HepG2 (cell line): Measurements from ENCODE around the gene ABCC8. TPM values are rescaled to one million over a fixed set of nuclear protein-coding genes. Genes with fewer than 3 reads are reported as not detected.

Experiments used
- ATAC-seq: fragments of 200-7000 bp; cut with Tn5 transposase; 3 replicates; pipeline ENCODE4 v1.9.1; 2020; ENCODE audit warnings: mild to moderate bottlenecking, moderate library complexity
- BruUV-seq: library from RNA; stranded (reverse); fragments of 400-500 nt; replicated peaks from 2 replicates; lab custom pipeline; 2021; lab: Mats Ljungman, UMichigan
- CTCF ChIA-PET: fragments of 300-600 bp; formaldehyde crosslinking; extraction: SDS; loops from one replicate; lab custom pipeline; 2021; ENCODE audit warnings: low total read pairs, inconsistent platforms, low intra/inter-chr PET ratio; lab: Yijun Ruan, JAX
- POLR2A ChIA-PET: fragments of 350-600 bp; sonication (Branson Sonifier 250); formaldehyde crosslinking; loops from one replicate; lab custom pipeline; 2020; ENCODE audit warnings: antibody characterized with exemption, inconsistent platforms; lab: Yijun Ruan, JAX
- DNase-seq: peaks from one replicate; pipeline ENCODE4 v3.0.0-alpha.2; 2015; ENCODE audit warnings: low spot score
- FAIRE-seq: peaks from 3 replicates; lab custom pipeline; 2011; peaks lifted over from hg19 to GRCh38; lab: Jason Lieb, UNC
- H2AFZ ChIP-seq: one replicate; pipeline ENCODE4 v1.6.1; 2011; ENCODE audit warnings: low read length, inconsistent platforms
- H3K27ac ChIP-seq: fragments of 300-600 bp; 3 replicates; pipeline ENCODE4 v1.8.0; 2011; ENCODE audit warnings: mixed run types, mild to moderate bottlenecking, mixed read lengths, low read length, inconsistent platforms; ENCODE audit not compliant: insufficient read depth; ENCODE audit errors: extremely low read length
- H3K27me3 ChIP-seq, 2 experiments: fragments of 200-600 bp in 1 of 2; 2 replicates in 1 of 2; 3 replicates in 1 of 2; pipeline versions ENCODE4 v1.6.0 to v1.8.0; 2011; ENCODE audit warnings: low read length in 2 of 2, mild to moderate bottlenecking in 2 of 2, moderate library complexity in 2 of 2, inconsistent platforms in 1 of 2; ENCODE audit not compliant: insufficient read depth in 2 of 2, control insufficient read depth in 1 of 2
- H3K36me3 ChIP-seq, 2 experiments: fragments of 200-600 bp in 1 of 2; replicated peaks in 1 of 2; 2 replicates in 1 of 2; 3 replicates in 1 of 2; pipeline versions ENCODE4 v1.5.1 to v1.8.0; 2011; ENCODE audit warnings: low read length in 2 of 2, inconsistent platforms in 1 of 2; ENCODE audit not compliant: insufficient read depth in 2 of 2, control insufficient read depth in 1 of 2
- H3K4me1 ChIP-seq: 2 replicates; pipeline ENCODE4 v1.5.1; 2012; ENCODE audit warnings: low read length, inconsistent platforms; ENCODE audit not compliant: insufficient read depth
- H3K4me2 ChIP-seq: 2 replicates; pipeline ENCODE4 v1.6.0; 2011; ENCODE audit warnings: low read depth, low read length, inconsistent platforms
- H3K4me3 ChIP-seq, 3 experiments: fragments of 200-600 bp in 1 of 3; sonication (generic), shearing (Covaris generic) in 1 of 3; replicated peaks in 1 of 3; 2 replicates each; pipeline ENCODE4 v1.5.1; 2011 to 2016; ENCODE audit warnings: low read length in 3 of 3, inconsistent platforms in 2 of 3, low read depth in 2 of 3, mild to moderate bottlenecking in 2 of 3, control low read depth in 1 of 3, mixed read lengths in 1 of 3; ENCODE audit not compliant: insufficient read depth in 1 of 3
- H3K79me2 ChIP-seq: one replicate; pipeline ENCODE4 v1.6.1; 2011; ENCODE audit warnings: low read length, inconsistent platforms; ENCODE audit not compliant: insufficient read depth
- H3K9ac ChIP-seq: 2 replicates; pipeline ENCODE4 v1.6.0; 2011; ENCODE audit warnings: mild to moderate bottlenecking, low read depth, low read length, inconsistent platforms; ENCODE audit not compliant: insufficient read depth
- H3K9me3 ChIP-seq: 2 replicates; pipeline ENCODE4 v1.5.1; 2012; ENCODE audit warnings: mild to moderate bottlenecking, low read length
- H4K20me1 ChIP-seq: 2 replicates; pipeline ENCODE4 v1.6.0; 2011; ENCODE audit warnings: inconsistent platforms, mild to moderate bottlenecking, low read length, moderate library complexity; ENCODE audit not compliant: insufficient read depth
- DNMT3B ChIP-seq: conservative IDR thresholded peaks from 2 replicates; pipeline ENCODE4 v1.6.1; 2016; ENCODE audit warnings: missing biosample characterization, control low read depth
- MTA3 ChIP-seq: sonication (generic); formaldehyde crosslinking; IDR thresholded peaks from 2 replicates; pipeline ENCODE4 v1.4.0; 2020; ENCODE audit warnings: missing genetic modification reagents
- SP5 ChIP-seq: IDR thresholded peaks from 2 replicates; pipeline ENCODE4 v1.6.1; 2016; ENCODE audit warnings: low read depth, borderline replicate concordance
- ZIK1 ChIP-seq: sonication (generic); formaldehyde crosslinking; IDR thresholded peaks from 2 replicates; pipeline ENCODE4 v1.5.0; 2020; ENCODE audit warnings: mild to moderate bottlenecking, low read depth, missing genetic modification reagents, borderline replicate concordance
- ZNF546 ChIP-seq: sonication (generic); formaldehyde crosslinking; conservative IDR thresholded peaks from 2 replicates; pipeline ENCODE4 v1.8.1; 2023; ENCODE audit warnings: mild to moderate bottlenecking, missing genetic modification reagents
- ZNF766 ChIP-seq: sonication (generic); formaldehyde crosslinking; IDR thresholded peaks from 2 replicates; pipeline ENCODE4 v1.5.0; 2020; ENCODE audit warnings: missing genetic modification reagents, borderline replicate concordance
- WGBS: methylation state at CpG from one replicate; pipeline ENCODE4 v1.1.6; 2017; ENCODE audit warnings: low lambda C conversion rate; 5-methylcytosine and 5-hydroxymethylcytosine counted together
- in situ Hi-C: cut with HindIII; loops from 2 replicates; pipeline ENCODE4 v1.10.0; 2017; ENCODE audit warnings: low pct_unique_long_range_greater_than_20kb; ENCODE audit not compliant: extremely low pct_ligation_motif_present
- intact Hi-C: fragments of 100-400 bp; cut with micrococcal nuclease; formaldehyde crosslinking; loops from one replicate; pipeline ENCODE4 v1.10.0; 2022; ENCODE audit not compliant: unreplicated experiment
- polyA plus RNA-seq, 8 experiments: library from polyadenylated mRNA; depleted of rRNA in 3 of 8; stranded (reverse) in 7 of 8; unstranded in 1 of 8; fragments of >200 nt; fragmentation: Illumina TruSeq in 4 of 8; extraction: Trizol in 4 of 8; gene quantifications; 2 replicates each; pipeline versions ENCODE4 v1.2.1 to v1.2.3, GENCODE V29; 2011 to 2016; ENCODE audit warnings: low read depth in 4 of 8, missing spikeins in 1 of 8, mixed read lengths in 1 of 8; ENCODE audit not compliant: insufficient read depth in 1 of 8
- total RNA-seq, 5 experiments: library from RNA; depleted of rRNA; stranded (reverse); fragments of >200 nt; fragmentation: Illumina TruSeq; extraction: Trizol; gene quantifications; 2 replicates each; pipeline ENCODE4 v1.2.3, GENCODE V29; 2016; ENCODE audit warnings: low read depth in 1 of 5
- TF ChIP-seq, protein P1 (sequence below): IDR thresholded peaks from 2 replicates; pipeline ENCODE4 v1.6.1; 2016; ENCODE audit warnings: low read depth
- TF ChIP-seq, protein P2 (sequence below): sonication (generic); formaldehyde crosslinking; IDR thresholded peaks from 2 replicates; pipeline ENCODE4 v1.9.0; 2021; ENCODE audit warnings: missing genetic modification reagents, borderline replicate concordance
- TF ChIP-seq, protein P3 (sequence below): IDR thresholded peaks from 2 replicates; pipeline ENCODE4 v1.6.1; 2016; ENCODE audit warnings: missing biosample characterization, missing genetic modification reagents, low read depth

The ABCC8 gene
- total and polyA plus RNA-seq, 2 of the 13 experiments (the other 11 are each of a cell fraction or from before 2014, with no cell fraction given) = not detected

DNA sequence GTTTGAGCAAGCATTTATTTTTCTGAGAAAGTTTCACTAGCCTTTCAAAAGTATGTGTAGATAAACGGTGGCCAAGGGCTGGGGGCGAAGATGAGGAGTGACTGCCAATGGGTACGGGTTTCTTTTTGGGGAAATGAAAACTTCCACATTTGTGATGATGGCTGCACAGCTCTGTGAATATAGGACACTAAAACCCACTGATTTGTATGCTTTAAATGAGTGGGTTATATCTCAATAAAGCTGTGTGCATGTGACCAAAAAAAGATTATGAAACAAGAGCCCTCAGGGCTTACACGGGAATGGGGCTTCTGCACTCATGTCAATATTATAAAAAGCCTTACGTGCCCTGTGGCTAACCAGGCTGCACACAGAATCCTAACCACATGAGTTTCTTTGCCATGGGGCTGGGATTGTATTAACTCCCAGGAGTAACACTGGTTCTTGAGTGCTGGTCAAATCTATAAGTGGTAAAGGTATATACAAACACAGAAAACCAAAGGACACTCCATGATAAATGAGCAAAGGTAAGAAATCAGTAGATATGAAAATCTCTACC, 31.3 kb downstream of the ABCC8 start:
- CTCF ChIA-PET = no interaction called here
- ATAC-seq = no peak

More for the DNA sequence above, 31.3 kb downstream of the ABCC8 start:
- H3K27me3 ChIP-seq = peaks cover 2 to 20% of the 10 kb centered on the region in 2 experiments; a peak in 4 of 5 replicates
- peaks cover 5% of the 10 kb centered on the region; the same call in 1 of the 2 replicates for H4K20me1 ChIP-seq
- H3K4me1 ChIP-seq = no peaks in the 10 kb centered on the region
- TF ChIP-seq, protein P1, sequence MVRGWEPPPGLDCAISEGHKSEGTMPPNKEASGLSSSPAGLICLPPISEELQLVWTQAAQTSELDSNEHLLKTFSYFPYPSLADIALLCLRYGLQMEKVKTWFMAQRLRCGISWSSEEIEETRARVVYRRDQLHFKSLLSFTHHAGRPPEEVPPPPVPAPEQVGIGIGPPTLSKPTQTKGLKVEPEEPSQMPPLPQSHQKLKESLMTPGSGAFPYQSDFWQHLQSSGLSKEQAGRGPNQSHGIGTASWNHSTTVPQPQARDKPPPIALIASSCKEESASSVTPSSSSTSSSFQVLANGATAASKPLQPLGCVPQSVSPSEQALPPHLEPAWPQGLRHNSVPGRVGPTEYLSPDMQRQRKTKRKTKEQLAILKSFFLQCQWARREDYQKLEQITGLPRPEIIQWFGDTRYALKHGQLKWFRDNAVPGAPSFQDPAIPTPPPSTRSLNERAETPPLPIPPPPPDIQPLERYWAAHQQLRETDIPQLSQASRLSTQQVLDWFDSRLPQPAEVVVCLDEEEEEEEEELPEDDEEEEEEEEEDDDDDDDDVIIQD (CRISPR knock-in tag) = no peak
- no peak for TF ChIP-seq DNMT3B (CRISPR knock-in tag)
- TF ChIP-seq ZNF546 (CRISPR knock-in tag) = no peak
- TF ChIP-seq, protein P2, sequence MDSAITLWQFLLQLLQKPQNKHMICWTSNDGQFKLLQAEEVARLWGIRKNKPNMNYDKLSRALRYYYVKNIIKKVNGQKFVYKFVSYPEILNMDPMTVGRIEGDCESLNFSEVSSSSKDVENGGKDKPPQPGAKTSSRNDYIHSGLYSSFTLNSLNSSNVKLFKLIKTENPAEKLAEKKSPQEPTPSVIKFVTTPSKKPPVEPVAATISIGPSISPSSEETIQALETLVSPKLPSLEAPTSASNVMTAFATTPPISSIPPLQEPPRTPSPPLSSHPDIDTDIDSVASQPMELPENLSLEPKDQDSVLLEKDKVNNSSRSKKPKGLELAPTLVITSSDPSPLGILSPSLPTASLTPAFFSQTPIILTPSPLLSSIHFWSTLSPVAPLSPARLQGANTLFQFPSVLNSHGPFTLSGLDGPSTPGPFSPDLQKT (CRISPR knock-in tag) = no peak
- TF ChIP-seq ZNF766 = no peak
- no peak for TF ChIP-seq SP5 (CRISPR knock-in tag)
- TF ChIP-seq, protein P3, sequence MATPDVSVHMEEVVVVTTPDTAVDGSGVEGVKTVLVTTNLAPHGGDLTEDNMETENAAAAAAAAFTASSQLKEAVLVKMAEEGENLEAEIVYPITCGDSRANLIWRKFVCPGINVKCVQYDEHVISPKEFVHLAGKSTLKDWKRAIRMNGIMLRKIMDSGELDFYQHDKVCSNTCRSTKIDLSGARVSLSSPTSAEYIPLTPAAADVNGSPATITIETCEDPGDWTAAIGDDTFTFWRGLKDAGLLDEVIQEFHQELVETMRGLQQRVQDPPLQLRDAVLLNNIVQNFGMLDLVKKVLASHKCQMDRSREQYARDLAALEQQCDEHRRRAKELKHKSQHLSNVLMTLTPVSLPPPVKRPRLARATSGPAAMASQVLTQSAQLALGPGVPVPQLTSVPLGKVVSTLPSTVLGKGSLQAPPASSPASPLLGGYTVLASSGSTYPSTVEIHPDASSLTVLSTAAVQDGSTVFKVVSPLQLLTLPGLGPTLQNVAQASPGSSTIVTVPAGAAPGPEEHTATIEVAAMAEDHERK (CRISPR knock-in tag) = no peak
- no peak for TF ChIP-seq ZIK1
- TF ChIP-seq MTA3 (CRISPR knock-in tag) = no peak
- DNase-seq = no peak
- no peak overlapping the region for H3K9ac ChIP-seq
- no peaks in the 10 kb centered on the region for H3K9me3 ChIP-seq
- 33% methylated on average over 5 of the region's 5 CpGs for WGBS
- no peak overlapping the region for H3K4me2 ChIP-seq
- H3K27ac ChIP-seq = no peak overlapping the region
- BruUV-seq = no TSS peak
- no peak for FAIRE-seq
- H3K79me2 ChIP-seq = no peaks in the 10 kb centered on the region
- POLR2A ChIA-PET = no interaction called here
- in situ Hi-C loops = no loop called here
- H3K36me3 ChIP-seq = no peaks in the 10 kb centered on the region
- no peak overlapping the region for H2AFZ ChIP-seq
- H3K4me3 ChIP-seq = no peak overlapping the region
- intact Hi-C loops = no loop called here
